Liver (tissue), 9 donors: ENCODE data around the gene TTC12. TPM values are rescaled to one million over a fixed set of nuclear protein-coding genes. Genes with fewer than 3 reads are reported as not detected.

Experiments
- DNase-seq: peaks from one replicate; pipeline ENCODE4 v3.0.0-alpha.2; 2017; ENCODE audit warnings: low spot score
- H3K27ac ChIP-seq, 2 donors: one replicate each; pipeline ENCODE4 v1.7.0; 2013; ENCODE audit warnings: inconsistent platforms in 2 of 2, low read length in 2 of 2, control low read depth in 1 of 2, low read depth in 1 of 2, mild to moderate bottlenecking in 1 of 2
- H3K27me3 ChIP-seq, 4 donors: one replicate each; pipeline versions ENCODE4 v1.6.1 to v1.7.0; 2013; ENCODE audit warnings: low read length in 3 of 4, inconsistent platforms in 1 of 4, mild to moderate bottlenecking in 1 of 4, moderate library complexity in 1 of 4; ENCODE audit not compliant: control insufficient read depth in 4 of 4, insufficient read depth in 4 of 4
- H3K36me3 ChIP-seq, 4 donors: one replicate each; pipeline versions ENCODE4 v1.6.1 to v1.7.0; 2013; ENCODE audit warnings: low read length in 3 of 4, mild to moderate bottlenecking in 3 of 4, low read depth in 1 of 4, moderate library complexity in 1 of 4; ENCODE audit not compliant: control insufficient read depth in 4 of 4, insufficient read depth in 3 of 4
- H3K4me1 ChIP-seq, 4 donors: one replicate each; pipeline versions ENCODE4 v1.6.1 to v1.7.0; 2013; ENCODE audit warnings: low read length in 3 of 4, mild to moderate bottlenecking in 3 of 4, moderate library complexity in 1 of 4; ENCODE audit not compliant: control insufficient read depth in 4 of 4, insufficient read depth in 4 of 4
- H3K4me3 ChIP-seq, 3 donors: one replicate each; pipeline versions ENCODE4 v1.6.1 to v1.7.0; 2013; ENCODE audit warnings: low read length in 3 of 3, control low read depth in 1 of 3, low read depth in 1 of 3, mild to moderate bottlenecking in 1 of 3
- H3K9ac ChIP-seq, 2 donors: one replicate each; pipeline ENCODE4 v1.7.0; 2013; ENCODE audit warnings: low read length in 2 of 2, mild to moderate bottlenecking in 2 of 2, moderate library complexity in 2 of 2, control low read depth in 1 of 2, low read depth in 1 of 2
- H3K9me3 ChIP-seq, 4 donors: one replicate each; pipeline versions ENCODE4 v1.6.1 to v1.7.0; 2013; ENCODE audit warnings: low read length in 3 of 4; ENCODE audit not compliant: control insufficient read depth in 4 of 4
- EGR1 ChIP-seq, 2 donors: IDR thresholded peaks; 2 replicates each; pipeline ENCODE4 v1.6.1; 2016 to 2018; ENCODE audit warnings: antibody characterized with exemption in 2 of 2, low read depth in 2 of 2
- FOXA1 ChIP-seq: IDR thresholded peaks from 2 replicates; pipeline ENCODE4 v1.6.1; 2016; ENCODE audit warnings: antibody characterized with exemption
- FOXA2 ChIP-seq: IDR thresholded peaks from 2 replicates; pipeline ENCODE4 v1.6.1; 2016; ENCODE audit warnings: antibody characterized with exemption
- GABPA ChIP-seq, 2 donors: IDR thresholded peaks in 1 of 2; conservative IDR thresholded peaks in 1 of 2; 2 replicates each; pipeline ENCODE4 v1.6.1; 2016; ENCODE audit warnings: antibody characterized with exemption in 2 of 2, mild to moderate bottlenecking in 1 of 2, moderate library complexity in 1 of 2
- HNF4A ChIP-seq, 2 donors: conservative IDR thresholded peaks; 2 replicates each; pipeline ENCODE4 v1.6.1; 2016; ENCODE audit warnings: antibody characterized with exemption in 2 of 2, mild to moderate bottlenecking in 2 of 2
- HNF4G ChIP-seq: IDR thresholded peaks from 2 replicates; pipeline ENCODE4 v1.6.1; 2016; ENCODE audit warnings: antibody characterized with exemption
- JUND ChIP-seq, 2 donors: IDR thresholded peaks; 2 replicates each; pipeline ENCODE4 v1.6.1; 2016; ENCODE audit warnings: antibody characterized with exemption in 2 of 2
- NR2F2 ChIP-seq: IDR thresholded peaks from 2 replicates; pipeline ENCODE4 v1.6.1; 2016; ENCODE audit warnings: antibody characterized with exemption
- RAD21 ChIP-seq, 2 donors: IDR thresholded peaks; 2 replicates each; pipeline ENCODE4 v1.6.1; 2016; ENCODE audit warnings: antibody characterized with exemption in 2 of 2, mild to moderate bottlenecking in 2 of 2
- RXRA ChIP-seq, 2 donors: IDR thresholded peaks; 2 replicates each; pipeline ENCODE4 v1.6.1; 2017 to 2018; ENCODE audit warnings: antibody characterized with exemption in 2 of 2, mild to moderate bottlenecking in 1 of 2
- SP1 ChIP-seq: IDR thresholded peaks from 2 replicates; pipeline ENCODE4 v1.6.1; 2018; ENCODE audit warnings: antibody characterized with exemption, mild to moderate bottlenecking
- TAF1 ChIP-seq: conservative IDR thresholded peaks from 2 replicates; pipeline ENCODE4 v1.6.1; 2016; ENCODE audit warnings: antibody characterized with exemption, mild to moderate bottlenecking
- YY1 ChIP-seq: IDR thresholded peaks from 2 replicates; pipeline ENCODE4 v1.6.1; 2016; ENCODE audit warnings: antibody characterized with exemption, mild to moderate bottlenecking
- WGBS: extraction: QIAGEN DNeasy Blood & Tissue Kit; methylation state at CpG from one replicate; pipeline ENCODE4 v1.1.7; 2013; 5-methylcytosine and 5-hydroxymethylcytosine counted together
- polyA plus RNA-seq, 2 donors: library from polyadenylated mRNA; stranded (reverse) in 1 of 2; unstranded in 1 of 2; fragments of 200-250 nt in 1 of 2; fragments of >200 nt in 1 of 2; fragmentation: Nextera tagmentation in 1 of 2; extraction: Ambion mirVana in 1 of 2; gene quantifications; one replicate each; pipeline versions ENCODE4 v1.2.1 to v1.2.3, GENCODE V29; 2013 to 2015
- total RNA-seq, 2 donors: library from RNA; depleted of rRNA; stranded (reverse); fragments of >200 nt; gene quantifications; one replicate each; pipeline ENCODE4 v1.2.3, GENCODE V29; 2014
- TF ChIP-seq, protein P1 (sequence below): IDR thresholded peaks from 2 replicates; pipeline ENCODE4 v1.6.1; 2016; ENCODE audit warnings: antibody characterized with exemption
- TF ChIP-seq, protein P2 (sequence below): IDR thresholded peaks from 2 replicates; pipeline ENCODE4 v1.6.1; 2016; ENCODE audit warnings: antibody characterized with exemption
- TF ChIP-seq, protein P3 (sequence below): IDR thresholded peaks from 2 replicates; pipeline ENCODE4 v1.6.1; 2016; ENCODE audit warnings: antibody characterized with exemption
- TF ChIP-seq, protein P4 (sequence below): IDR thresholded peaks from 2 replicates; pipeline ENCODE4 v1.6.1; 2016; ENCODE audit warnings: antibody characterized with exemption, mild to moderate bottlenecking
- TF ChIP-seq, protein P5 (sequence below): fragments of 150-350 bp; IDR thresholded peaks from 2 replicates; pipeline ENCODE4 v1.5.1; 2017; ENCODE audit warnings: improper control_type of control experiment, low read depth, low read length; ENCODE audit not compliant: missing input control
- donor health status: healthy.
- donor health status: healthy.
- donor health status: healthy.
- donor health status: healthy.
- donor health status: healthy.

The TTC12 gene
- total and polyA plus RNA-seq, 4 donors: 2.8 to 9.0 (median 4.3) TPM

DNA sequence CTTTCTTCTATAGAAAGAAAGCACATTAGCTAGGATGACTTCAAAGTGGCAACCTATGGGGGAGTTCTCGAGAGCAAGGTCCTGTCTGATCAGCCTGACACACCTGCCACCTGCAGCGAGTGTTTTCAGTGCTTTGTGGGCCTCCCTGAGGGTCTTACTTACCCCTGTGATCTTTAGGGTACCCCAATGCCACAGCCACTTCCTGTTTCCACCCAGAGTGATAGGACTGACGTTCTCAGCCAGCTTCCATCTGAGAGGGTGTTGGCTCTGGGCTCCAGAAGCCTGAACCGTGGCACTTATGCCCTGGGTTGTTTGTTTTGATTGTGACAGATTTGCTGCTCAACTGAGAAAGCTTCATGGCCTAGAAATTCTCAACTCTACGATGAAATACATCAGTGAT lies 51.5 kb downstream of the TTC12 start:
- no peaks in the 10 kb centered on the region for H3K27me3 ChIP-seq
- H3K9me3 ChIP-seq: no peaks in the 10 kb centered on the region
- no peak for DNase-seq
- H3K9ac ChIP-seq: no peak overlapping the region
- no peak for TF ChIP-seq FOXA1
- TF ChIP-seq RXRA (IDR thresholded peaks at IDR 0.05): no peak
- TF ChIP-seq, protein P1, sequence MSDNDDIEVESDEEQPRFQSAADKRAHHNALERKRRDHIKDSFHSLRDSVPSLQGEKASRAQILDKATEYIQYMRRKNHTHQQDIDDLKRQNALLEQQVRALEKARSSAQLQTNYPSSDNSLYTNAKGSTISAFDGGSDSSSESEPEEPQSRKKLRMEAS: no peak
- TF ChIP-seq, protein P2, sequence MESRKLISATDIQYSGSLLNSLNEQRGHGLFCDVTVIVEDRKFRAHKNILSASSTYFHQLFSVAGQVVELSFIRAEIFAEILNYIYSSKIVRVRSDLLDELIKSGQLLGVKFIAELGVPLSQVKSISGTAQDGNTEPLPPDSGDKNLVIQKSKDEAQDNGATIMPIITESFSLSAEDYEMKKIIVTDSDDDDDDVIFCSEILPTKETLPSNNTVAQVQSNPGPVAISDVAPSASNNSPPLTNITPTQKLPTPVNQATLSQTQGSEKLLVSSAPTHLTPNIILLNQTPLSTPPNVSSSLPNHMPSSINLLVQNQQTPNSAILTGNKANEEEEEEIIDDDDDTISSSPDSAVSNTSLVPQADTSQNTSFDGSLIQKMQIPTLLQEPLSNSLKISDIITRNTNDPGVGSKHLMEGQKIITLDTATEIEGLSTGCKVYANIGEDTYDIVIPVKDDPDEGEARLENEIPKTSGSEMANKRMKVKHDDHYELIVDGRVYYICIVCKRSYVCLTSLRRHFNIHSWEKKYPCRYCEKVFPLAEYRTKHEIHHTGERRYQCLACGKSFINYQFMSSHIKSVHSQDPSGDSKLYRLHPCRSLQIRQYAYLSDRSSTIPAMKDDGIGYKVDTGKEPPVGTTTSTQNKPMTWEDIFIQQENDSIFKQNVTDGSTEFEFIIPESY: no peak
- TF ChIP-seq, protein P3, sequence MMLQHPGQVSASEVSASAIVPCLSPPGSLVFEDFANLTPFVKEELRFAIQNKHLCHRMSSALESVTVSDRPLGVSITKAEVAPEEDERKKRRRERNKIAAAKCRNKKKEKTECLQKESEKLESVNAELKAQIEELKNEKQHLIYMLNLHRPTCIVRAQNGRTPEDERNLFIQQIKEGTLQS: no peak
- no peak for TF ChIP-seq RAD21 (IDR thresholded peaks at IDR 0.05)
- TF ChIP-seq EGR1 (IDR thresholded peaks at IDR 0.05; ENCODE audit: low read depth in 2 of 2): no peak
- TF ChIP-seq JUND (IDR thresholded peaks at IDR 0.05): no peak
- TF ChIP-seq YY1: no peak
- no peak for TF ChIP-seq HNF4A (conservative IDR thresholded peaks at IDR 0.05)
- TF ChIP-seq TAF1: no peak
- TF ChIP-seq, protein P4, sequence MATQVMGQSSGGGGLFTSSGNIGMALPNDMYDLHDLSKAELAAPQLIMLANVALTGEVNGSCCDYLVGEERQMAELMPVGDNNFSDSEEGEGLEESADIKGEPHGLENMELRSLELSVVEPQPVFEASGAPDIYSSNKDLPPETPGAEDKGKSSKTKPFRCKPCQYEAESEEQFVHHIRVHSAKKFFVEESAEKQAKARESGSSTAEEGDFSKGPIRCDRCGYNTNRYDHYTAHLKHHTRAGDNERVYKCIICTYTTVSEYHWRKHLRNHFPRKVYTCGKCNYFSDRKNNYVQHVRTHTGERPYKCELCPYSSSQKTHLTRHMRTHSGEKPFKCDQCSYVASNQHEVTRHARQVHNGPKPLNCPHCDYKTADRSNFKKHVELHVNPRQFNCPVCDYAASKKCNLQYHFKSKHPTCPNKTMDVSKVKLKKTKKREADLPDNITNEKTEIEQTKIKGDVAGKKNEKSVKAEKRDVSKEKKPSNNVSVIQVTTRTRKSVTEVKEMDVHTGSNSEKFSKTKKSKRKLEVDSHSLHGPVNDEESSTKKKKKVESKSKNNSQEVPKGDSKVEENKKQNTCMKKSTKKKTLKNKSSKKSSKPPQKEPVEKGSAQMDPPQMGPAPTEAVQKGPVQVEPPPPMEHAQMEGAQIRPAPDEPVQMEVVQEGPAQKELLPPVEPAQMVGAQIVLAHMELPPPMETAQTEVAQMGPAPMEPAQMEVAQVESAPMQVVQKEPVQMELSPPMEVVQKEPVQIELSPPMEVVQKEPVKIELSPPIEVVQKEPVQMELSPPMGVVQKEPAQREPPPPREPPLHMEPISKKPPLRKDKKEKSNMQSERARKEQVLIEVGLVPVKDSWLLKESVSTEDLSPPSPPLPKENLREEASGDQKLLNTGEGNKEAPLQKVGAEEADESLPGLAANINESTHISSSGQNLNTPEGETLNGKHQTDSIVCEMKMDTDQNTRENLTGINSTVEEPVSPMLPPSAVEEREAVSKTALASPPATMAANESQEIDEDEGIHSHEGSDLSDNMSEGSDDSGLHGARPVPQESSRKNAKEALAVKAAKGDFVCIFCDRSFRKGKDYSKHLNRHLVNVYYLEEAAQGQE: no peak
- TF ChIP-seq, protein P5, sequence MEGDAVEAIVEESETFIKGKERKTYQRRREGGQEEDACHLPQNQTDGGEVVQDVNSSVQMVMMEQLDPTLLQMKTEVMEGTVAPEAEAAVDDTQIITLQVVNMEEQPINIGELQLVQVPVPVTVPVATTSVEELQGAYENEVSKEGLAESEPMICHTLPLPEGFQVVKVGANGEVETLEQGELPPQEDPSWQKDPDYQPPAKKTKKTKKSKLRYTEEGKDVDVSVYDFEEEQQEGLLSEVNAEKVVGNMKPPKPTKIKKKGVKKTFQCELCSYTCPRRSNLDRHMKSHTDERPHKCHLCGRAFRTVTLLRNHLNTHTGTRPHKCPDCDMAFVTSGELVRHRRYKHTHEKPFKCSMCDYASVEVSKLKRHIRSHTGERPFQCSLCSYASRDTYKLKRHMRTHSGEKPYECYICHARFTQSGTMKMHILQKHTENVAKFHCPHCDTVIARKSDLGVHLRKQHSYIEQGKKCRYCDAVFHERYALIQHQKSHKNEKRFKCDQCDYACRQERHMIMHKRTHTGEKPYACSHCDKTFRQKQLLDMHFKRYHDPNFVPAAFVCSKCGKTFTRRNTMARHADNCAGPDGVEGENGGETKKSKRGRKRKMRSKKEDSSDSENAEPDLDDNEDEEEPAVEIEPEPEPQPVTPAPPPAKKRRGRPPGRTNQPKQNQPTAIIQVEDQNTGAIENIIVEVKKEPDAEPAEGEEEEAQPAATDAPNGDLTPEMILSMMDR: no peak
- TF ChIP-seq GABPA (IDR thresholded peaks at IDR 0.05 in 1 of 2, conservative IDR thresholded peaks at IDR 0.05 in 1 of 2): no peak
- TF ChIP-seq FOXA2: no peak
- no peak for TF ChIP-seq SP1
- no peak for TF ChIP-seq NR2F2
- TF ChIP-seq HNF4G: no peak
- 73% methylated on average over 5 of the region's 5 CpGs for WGBS
- no peaks in the 10 kb centered on the region for H3K4me1 ChIP-seq
- no peak overlapping the region for H3K27ac ChIP-seq
- H3K4me3 ChIP-seq: no peak overlapping the region
- H3K36me3 ChIP-seq: peaks cover 0 to 34% (median 15%) of the 10 kb centered on the region in 4 donors
